Measurements from ENCODE around the gene LINC00237. TPM values are rescaled to one million over a fixed set of nuclear protein-coding genes. Genes with fewer than 3 reads are reported as not detected.

The LINC00237 gene
- total RNA-seq, 1 experiment from 2014 or later, result 0.90 TPM

DNA sequence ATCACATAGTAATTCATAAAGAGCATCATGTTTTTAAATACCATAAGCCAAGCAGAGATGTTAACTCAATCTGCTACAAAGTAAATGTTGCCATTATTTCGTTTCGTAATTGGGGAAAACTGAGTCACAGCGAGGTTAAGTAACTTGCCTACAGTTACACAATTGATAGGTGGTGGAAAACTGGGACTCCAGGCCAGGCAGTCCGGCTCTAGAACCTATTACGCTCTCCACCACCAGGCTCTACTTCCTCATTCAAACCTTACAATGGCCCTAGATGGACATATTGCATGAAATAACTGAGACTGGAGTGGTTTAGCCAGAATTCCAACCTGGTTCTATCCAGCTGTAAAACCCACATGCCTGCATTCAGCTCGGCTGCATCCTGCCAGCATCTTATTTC, 58.2 kb downstream of the LINC00237 start:
- WGBS (ENCODE audit: extremely low coverage, insufficient read length, low lambda C conversion rate), result no CpG with 5 or more reads among the region's 6 CpGs
- H4K5ac ChIP-seq (ENCODE audit: insufficient read length, low read depth, low read length), result no peak overlapping the region

More for the DNA sequence above, 58.2 kb downstream of the LINC00237 start:
- H2BK5ac ChIP-seq (ENCODE audit: insufficient read length, low read length), result no peak overlapping the region
- no peak overlapping the region for H3K23ac ChIP-seq (ENCODE audit: insufficient read length, low read depth, low read length)
- H3K79me2 ChIP-seq (ENCODE audit: insufficient read depth, low read length), result no peaks in the 10 kb centered on the region
- no peak overlapping the region for H2BK20ac ChIP-seq (ENCODE audit: low read depth, low read length, poor library complexity, severe bottlenecking)
- H3K4me3 Mint-ChIP-seq, result no peak overlapping the region
- no peaks in the 10 kb centered on the region for H3K9me3 ChIP-seq (ENCODE audit: control insufficient read depth, low read depth, low read length)
- no peak overlapping the region for H2BK120ac ChIP-seq (ENCODE audit: low read depth, low read length, poor library complexity, severe bottlenecking)
- H3K27ac ChIP-seq (ENCODE audit: insufficient read length, low read depth, low read length), result no peak overlapping the region
- DNase-seq, result no peak
- no peak overlapping the region for H3K27ac Mint-ChIP-seq
- H3K23me2 ChIP-seq (ENCODE audit: insufficient read length, low read depth, low read length, poor library complexity, severe bottlenecking), result peaks cover 2% of the 10 kb centered on the region
- no peaks in the 10 kb centered on the region for H4K20me1 ChIP-seq (ENCODE audit: control insufficient read depth, insufficient read depth, insufficient read length)
- H3K79me1 ChIP-seq (ENCODE audit: insufficient read depth, low read depth, low read length, poor library complexity, severe bottlenecking), result no peaks in the 10 kb centered on the region
- H3K4ac ChIP-seq (ENCODE audit: low read depth, low read length), result no peak overlapping the region
- no peaks in the 10 kb centered on the region; the same call in none of the 2 replicates for H3K4me1 ChIP-seq (ENCODE audit: insufficient read depth, low read length)
- H3T11ph ChIP-seq (ENCODE audit: low read length), result no peak overlapping the region
- no peak overlapping the region for H2BK15ac ChIP-seq (ENCODE audit: low read depth, low read length)
- H3K27me3 ChIP-seq (ENCODE audit: insufficient read depth, low read length), result no peaks in the 10 kb centered on the region
- H2AK5ac ChIP-seq (ENCODE audit: insufficient read length, low read length), result no peak overlapping the region
- H3K56ac ChIP-seq (ENCODE audit: insufficient read length, low read depth, low read length), result no peak overlapping the region
- H3K36me3 Mint-ChIP-seq (ENCODE audit: insufficient read depth in 1 of 3, low read depth in 3 of 3), result no peaks in the 10 kb centered on the region
- no peak overlapping the region for H3K9ac ChIP-seq (ENCODE audit: extremely low read depth, insufficient read length, low read length)
- no peak overlapping the region for H3K14ac ChIP-seq (ENCODE audit: insufficient read depth, low read length)
- TF ChIP-seq, protein P1, sequence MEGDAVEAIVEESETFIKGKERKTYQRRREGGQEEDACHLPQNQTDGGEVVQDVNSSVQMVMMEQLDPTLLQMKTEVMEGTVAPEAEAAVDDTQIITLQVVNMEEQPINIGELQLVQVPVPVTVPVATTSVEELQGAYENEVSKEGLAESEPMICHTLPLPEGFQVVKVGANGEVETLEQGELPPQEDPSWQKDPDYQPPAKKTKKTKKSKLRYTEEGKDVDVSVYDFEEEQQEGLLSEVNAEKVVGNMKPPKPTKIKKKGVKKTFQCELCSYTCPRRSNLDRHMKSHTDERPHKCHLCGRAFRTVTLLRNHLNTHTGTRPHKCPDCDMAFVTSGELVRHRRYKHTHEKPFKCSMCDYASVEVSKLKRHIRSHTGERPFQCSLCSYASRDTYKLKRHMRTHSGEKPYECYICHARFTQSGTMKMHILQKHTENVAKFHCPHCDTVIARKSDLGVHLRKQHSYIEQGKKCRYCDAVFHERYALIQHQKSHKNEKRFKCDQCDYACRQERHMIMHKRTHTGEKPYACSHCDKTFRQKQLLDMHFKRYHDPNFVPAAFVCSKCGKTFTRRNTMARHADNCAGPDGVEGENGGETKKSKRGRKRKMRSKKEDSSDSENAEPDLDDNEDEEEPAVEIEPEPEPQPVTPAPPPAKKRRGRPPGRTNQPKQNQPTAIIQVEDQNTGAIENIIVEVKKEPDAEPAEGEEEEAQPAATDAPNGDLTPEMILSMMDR (conservative IDR thresholded peaks at IDR 0.05), result no peak
- no peak overlapping the region for H3K18ac ChIP-seq (ENCODE audit: insufficient read length, low read depth, low read length)
- H4K8ac ChIP-seq (replicated peaks; ENCODE audit: insufficient read length, low read depth, low read length), result no peak overlapping the region
- H3K4me1 Mint-ChIP-seq, result peaks cover 13 to 23% of the 10 kb centered on the region in 2 experiments
- no peaks in the 10 kb centered on the region for H3K9me3 Mint-ChIP-seq
- H2BK12ac ChIP-seq (ENCODE audit: insufficient read length, low read depth, low read length), result no peak overlapping the region
- H2AFZ ChIP-seq (ENCODE audit: low read length), result no peak overlapping the region
- H4K91ac ChIP-seq (ENCODE audit: insufficient read length, low read depth, low read length), result no peak overlapping the region
- H3K4me2 ChIP-seq (ENCODE audit: insufficient read depth, insufficient read length, low read length), result no peak overlapping the region
- peaks cover 2% of the 10 kb centered on the region for H3K27me3 Mint-ChIP-seq (ENCODE audit: low read depth)

Data from H9 (cell line).